ENCODE data around the gene COL5A1.

Gene COL5A1

DNA sequence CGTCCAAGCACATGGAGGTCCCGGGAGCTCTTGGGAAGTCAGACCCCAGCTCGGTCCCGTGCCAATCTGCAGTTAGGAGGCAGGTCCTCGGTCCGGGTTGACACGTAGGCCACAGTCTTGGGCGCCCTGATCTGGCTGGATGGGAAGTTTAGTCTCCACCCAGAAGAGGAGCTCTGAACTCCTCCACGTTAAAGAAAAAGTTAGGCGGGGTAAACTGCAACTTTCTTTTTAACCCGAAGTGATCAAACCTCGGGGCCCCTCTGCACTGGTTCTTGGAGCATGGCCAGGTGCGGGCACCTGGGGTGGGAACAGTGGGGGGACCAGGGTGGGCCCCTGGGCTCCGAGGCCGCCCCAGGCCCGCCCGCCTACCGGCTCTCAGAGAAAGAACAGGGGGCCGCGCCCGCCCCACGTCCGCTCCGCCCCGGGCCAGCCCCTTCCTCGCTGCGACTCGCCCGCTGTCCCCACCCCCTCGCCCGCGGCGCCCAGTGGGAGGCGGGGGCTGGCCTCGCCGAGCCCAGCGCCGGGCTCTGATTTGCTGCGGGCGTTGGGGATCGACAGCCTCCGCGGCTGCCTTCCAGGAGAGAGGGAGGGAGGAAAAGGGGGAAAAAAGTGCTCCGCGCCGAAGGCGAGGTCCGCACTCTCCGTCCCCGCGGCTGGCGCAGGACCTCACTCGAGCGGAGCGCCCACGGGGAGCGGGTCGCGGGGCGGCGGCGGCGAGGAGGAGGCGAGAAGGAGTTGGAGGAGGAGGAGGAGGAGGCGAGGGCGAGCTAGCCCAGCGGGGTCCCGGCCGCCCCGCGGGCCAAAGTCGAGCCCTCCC, at the start of gene COL5A1:
Gene COL5A1 (plus strand): TSS at position 631 of the 817 bp plus-strand sequence. CDS start 385 bp downstream, outside the sequence.
- no peak within 1 kb of the TSS for H3K4me3 ChIP-seq (ENCODE audit: low read length)

GRCh38 chr9:134592018-134592818, 49.4 kb upstream of the COL5A1 start:
- TF ChIP-seq ZNF274 (IDR thresholded peaks at IDR 0.05; ENCODE audit: low read depth, low read length): no peak
- no peak overlapping the region for H3K4me3 ChIP-seq (ENCODE audit: low read length)

More for the DNA sequence above, at the start of gene COL5A1:
- TF ChIP-seq ZNF274 (IDR thresholded peaks at IDR 0.05; ENCODE audit: low read depth, low read length): no peak

- no peak for TF ChIP-seq ZNF274 (IDR thresholded peaks at IDR 0.05; ENCODE audit: low read depth, low read length)
- H3K4me3 ChIP-seq (ENCODE audit: low read length): no peak overlapping the region
Measured at GRCh38 chr9:134592819-134593200, 48.8 kb upstream of the COL5A1 start.

- no peak overlapping the region for H3K4me3 ChIP-seq (ENCODE audit: low read length)
- no peak for TF ChIP-seq ZNF274 (IDR thresholded peaks at IDR 0.05; ENCODE audit: low read depth, low read length)
Measured at GRCh38 chr9:134593286-134594077, 48.1 kb upstream of the COL5A1 start.

GRCh38 chr9:134594078-134594941, 47.3 kb upstream of the COL5A1 start:
- TF ChIP-seq ZNF274 (IDR thresholded peaks at IDR 0.05; ENCODE audit: low read depth, low read length): no peak
- no peak overlapping the region for H3K4me3 ChIP-seq (ENCODE audit: low read length)

GRCh38 chr9:134595014-134595413, 46.6 kb upstream of the COL5A1 start:
- no peak for TF ChIP-seq ZNF274 (IDR thresholded peaks at IDR 0.05; ENCODE audit: low read depth, low read length)

GRCh38 chr9:134597041-134597913, 44.3 kb upstream of the COL5A1 start:
- no peak for TF ChIP-seq ZNF274 (IDR thresholded peaks at IDR 0.05; ENCODE audit: low read depth, low read length)

More at GRCh38 chr9:134595014-134595413, 46.6 kb upstream of the COL5A1 start:
- H3K4me3 ChIP-seq (ENCODE audit: low read length): no peak overlapping the region

GRCh38 chr9:134597957-134598883, 43.4 kb upstream of the COL5A1 start:
- no peak overlapping the region for H3K4me3 ChIP-seq (ENCODE audit: low read length)
- no peak for TF ChIP-seq ZNF274 (IDR thresholded peaks at IDR 0.05; ENCODE audit: low read depth, low read length)

More at GRCh38 chr9:134597041-134597913, 44.3 kb upstream of the COL5A1 start:
- no peak overlapping the region for H3K4me3 ChIP-seq (ENCODE audit: low read length)

- H3K4me3 ChIP-seq (ENCODE audit: low read length): no peak overlapping the region
- no peak for TF ChIP-seq ZNF274 (IDR thresholded peaks at IDR 0.05; ENCODE audit: low read depth, low read length)
Measured at GRCh38 chr9:134598884-134599245, 42.7 kb upstream of the COL5A1 start.

DNA sequence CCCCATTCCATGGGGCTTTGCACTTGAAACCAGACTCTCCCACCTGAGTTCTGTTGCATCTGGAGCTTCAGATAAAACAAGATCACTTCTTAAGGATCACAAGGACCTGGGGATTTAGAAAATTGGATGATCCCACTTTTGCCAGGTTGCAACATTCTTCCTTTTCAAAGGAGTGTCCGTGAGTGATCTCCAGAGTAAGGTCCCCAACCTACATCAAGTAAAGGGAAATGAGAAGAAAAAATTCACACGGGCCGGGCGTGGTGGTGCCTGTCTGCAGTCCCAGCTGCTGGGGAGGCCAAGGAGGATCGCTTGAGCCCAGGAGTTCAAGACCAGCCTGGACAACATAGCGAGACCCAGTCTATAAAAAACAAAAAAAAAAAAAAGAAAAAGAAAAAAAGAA, 41.2 kb upstream of the COL5A1 start:
- no peak for TF ChIP-seq ZNF274 (IDR thresholded peaks at IDR 0.05; ENCODE audit: low read depth, low read length)
- H3K4me3 ChIP-seq (ENCODE audit: low read length): no peak overlapping the region

GRCh38 chr9:134600836-134601638, 40.6 kb upstream of the COL5A1 start:
- TF ChIP-seq ZNF274 (IDR thresholded peaks at IDR 0.05; ENCODE audit: low read depth, low read length): no peak

More at GRCh38 chr9:134600836-134601638, 40.6 kb upstream of the COL5A1 start:
- H3K4me3 ChIP-seq (ENCODE audit: low read length): no peak overlapping the region
